ENCODE measurements around the gene TGDS. TPM values are rescaled to one million over a fixed set of nuclear protein-coding genes. Genes with fewer than 3 reads are reported as not detected.

TGDS gene
- total RNA-seq, 1 donor from 2014 or later, result 12.9 TPM

- no peaks in the 10 kb centered on the region for H3K27me3 Mint-ChIP-seq
- TF ChIP-seq, protein P1, sequence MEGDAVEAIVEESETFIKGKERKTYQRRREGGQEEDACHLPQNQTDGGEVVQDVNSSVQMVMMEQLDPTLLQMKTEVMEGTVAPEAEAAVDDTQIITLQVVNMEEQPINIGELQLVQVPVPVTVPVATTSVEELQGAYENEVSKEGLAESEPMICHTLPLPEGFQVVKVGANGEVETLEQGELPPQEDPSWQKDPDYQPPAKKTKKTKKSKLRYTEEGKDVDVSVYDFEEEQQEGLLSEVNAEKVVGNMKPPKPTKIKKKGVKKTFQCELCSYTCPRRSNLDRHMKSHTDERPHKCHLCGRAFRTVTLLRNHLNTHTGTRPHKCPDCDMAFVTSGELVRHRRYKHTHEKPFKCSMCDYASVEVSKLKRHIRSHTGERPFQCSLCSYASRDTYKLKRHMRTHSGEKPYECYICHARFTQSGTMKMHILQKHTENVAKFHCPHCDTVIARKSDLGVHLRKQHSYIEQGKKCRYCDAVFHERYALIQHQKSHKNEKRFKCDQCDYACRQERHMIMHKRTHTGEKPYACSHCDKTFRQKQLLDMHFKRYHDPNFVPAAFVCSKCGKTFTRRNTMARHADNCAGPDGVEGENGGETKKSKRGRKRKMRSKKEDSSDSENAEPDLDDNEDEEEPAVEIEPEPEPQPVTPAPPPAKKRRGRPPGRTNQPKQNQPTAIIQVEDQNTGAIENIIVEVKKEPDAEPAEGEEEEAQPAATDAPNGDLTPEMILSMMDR (IDR thresholded peaks at IDR 0.05; ENCODE audit: unreplicated experiment), result no peak
- no peak for DNase-seq (ENCODE audit: low spot score, unreplicated experiment)
- H3K9me3 Mint-ChIP-seq (ENCODE audit: low read depth), result no peaks in the 10 kb centered on the region
- peaks cover 27% of the 10 kb centered on the region for H3K36me3 Mint-ChIP-seq (ENCODE audit: insufficient read depth)
- H3K4me1 Mint-ChIP-seq (ENCODE audit: low read depth), result no peaks in the 10 kb centered on the region
- H3K27ac Mint-ChIP-seq, result no peak overlapping the region
- H3K4me3 Mint-ChIP-seq (ENCODE audit: low read depth), result no peak overlapping the region
Measured at GRCh38 chr13:94569615-94570014, 26.3 kb downstream of the TGDS start.

DNA sequence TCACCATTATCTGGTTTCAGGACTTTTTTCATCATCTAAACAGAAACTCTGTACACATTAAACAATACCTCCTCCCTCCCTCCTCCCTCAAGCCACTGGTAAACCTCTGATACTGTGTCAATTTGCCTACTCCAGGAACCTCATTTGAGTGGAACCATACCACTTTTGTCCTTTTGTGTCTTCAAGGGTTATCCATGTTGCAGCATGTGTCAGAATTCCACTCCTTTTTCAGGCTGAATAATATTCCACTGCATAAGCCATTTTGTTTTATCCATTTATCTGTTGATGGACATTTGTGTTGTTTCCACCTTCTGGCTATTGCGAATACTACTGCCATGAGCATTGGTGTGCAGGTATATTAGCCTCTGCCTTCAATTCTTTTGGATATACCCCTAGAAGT lies 27.5 kb downstream of the TGDS start:
- no peaks in the 10 kb centered on the region for H3K27me3 Mint-ChIP-seq
- no peak overlapping the region for H3K27ac Mint-ChIP-seq
- H3K4me1 Mint-ChIP-seq (ENCODE audit: low read depth), result no peaks in the 10 kb centered on the region
- no peak overlapping the region for H3K4me3 Mint-ChIP-seq (ENCODE audit: low read depth)
- TF ChIP-seq, protein P1 (IDR thresholded peaks at IDR 0.05; ENCODE audit: unreplicated experiment), result no peak
- H3K36me3 Mint-ChIP-seq (ENCODE audit: insufficient read depth), result peaks cover 21% of the 10 kb centered on the region
- no peak for DNase-seq (ENCODE audit: low spot score, unreplicated experiment)
- H3K9me3 Mint-ChIP-seq (ENCODE audit: low read depth), result no peaks in the 10 kb centered on the region

DNA sequence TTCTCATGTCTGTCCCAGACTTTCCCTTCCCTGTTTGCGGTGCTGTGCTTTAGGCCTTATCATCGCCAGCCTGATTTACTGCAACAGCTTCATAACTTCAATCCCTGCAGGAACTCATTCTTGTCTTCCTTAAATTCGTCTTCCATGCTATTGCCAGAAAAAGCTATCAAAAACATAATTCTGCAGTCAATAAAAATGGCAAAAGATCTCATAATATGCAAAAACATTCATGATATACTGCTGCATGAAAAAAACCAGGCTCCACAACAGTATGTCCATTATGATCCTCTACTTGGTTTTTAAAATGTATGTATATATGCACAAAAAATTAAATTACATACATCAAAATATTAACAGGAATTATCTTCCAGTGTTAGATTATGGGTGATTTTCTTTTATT lies 28.4 kb downstream of the TGDS start:
- Mint-ChIP-seq H3K27ac (no peak overlapping the region), H3K27me3 (no peaks in the 10 kb centered on the region), H3K36me3 (ENCODE audit: insufficient read depth) (peaks cover 15% of the 10 kb centered on the region), H3K4me1 (ENCODE audit: low read depth) (no peaks in the 10 kb centered on the region), H3K4me3 (ENCODE audit: low read depth) (no peak overlapping the region), H3K9me3 (ENCODE audit: low read depth) (no peaks in the 10 kb centered on the region)
- DNase-seq (ENCODE audit: low spot score, unreplicated experiment), result no peak
- TF ChIP-seq, protein P1 (IDR thresholded peaks at IDR 0.05; ENCODE audit: unreplicated experiment), result no peak

- Mint-ChIP-seq H3K27ac (no peak overlapping the region), H3K4me1 (ENCODE audit: low read depth) (no peaks in the 10 kb centered on the region), H3K27me3 (no peaks in the 10 kb centered on the region), H3K36me3 (ENCODE audit: insufficient read depth) (no peaks in the 10 kb centered on the region), H3K4me3 (ENCODE audit: low read depth) (no peak overlapping the region), H3K9me3 (ENCODE audit: low read depth) (no peaks in the 10 kb centered on the region)
- no peak for DNase-seq (ENCODE audit: low spot score, unreplicated experiment)
- TF ChIP-seq, protein P1 (IDR thresholded peaks at IDR 0.05; ENCODE audit: unreplicated experiment), result no peak
Measured at GRCh38 chr13:94561126-94561525, 34.8 kb downstream of the TGDS start.

GRCh38 chr13:94560116-94560515 lies 35.8 kb downstream of the TGDS start:
- H3K36me3 Mint-ChIP-seq (ENCODE audit: insufficient read depth), result no peaks in the 10 kb centered on the region
- TF ChIP-seq, protein P1 (IDR thresholded peaks at IDR 0.05; ENCODE audit: unreplicated experiment), result no peak

More at GRCh38 chr13:94560116-94560515, 35.8 kb downstream of the TGDS start:
- Mint-ChIP-seq H3K4me3 (ENCODE audit: low read depth) (no peak overlapping the region), H3K4me1 (ENCODE audit: low read depth) (no peaks in the 10 kb centered on the region), H3K9me3 (ENCODE audit: low read depth) (no peaks in the 10 kb centered on the region), H3K27ac (no peak overlapping the region), H3K27me3 (no peaks in the 10 kb centered on the region)
- no peak for DNase-seq (ENCODE audit: low spot score, unreplicated experiment)
